ENCODE results near the gene FGF14.

Gene FGF14

DNA sequence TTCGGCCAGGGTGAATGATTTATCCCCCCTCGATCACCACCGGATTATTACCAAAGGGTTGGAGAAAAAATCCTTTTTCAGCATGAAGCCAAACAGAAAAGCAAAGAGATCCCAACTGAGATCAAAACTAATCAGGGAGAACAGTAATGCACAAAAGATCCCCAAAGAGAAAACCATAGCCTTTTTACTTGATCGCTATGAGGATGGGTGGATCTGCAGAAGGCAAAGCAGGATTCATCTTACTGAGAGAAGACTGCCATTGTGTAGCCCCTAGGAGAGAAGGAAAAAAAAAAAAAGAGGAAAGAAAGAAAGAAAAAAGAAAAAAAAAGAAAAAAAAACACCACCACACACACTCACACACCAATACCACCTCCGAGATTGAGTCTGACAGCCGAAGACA lies at the start of gene FGF14:
TSS of gene FGF14 (minus strand) at position 283 of the 400 bp plus-strand sequence.
- no peak for DNase-seq (ENCODE audit: low spot score)

DNA sequence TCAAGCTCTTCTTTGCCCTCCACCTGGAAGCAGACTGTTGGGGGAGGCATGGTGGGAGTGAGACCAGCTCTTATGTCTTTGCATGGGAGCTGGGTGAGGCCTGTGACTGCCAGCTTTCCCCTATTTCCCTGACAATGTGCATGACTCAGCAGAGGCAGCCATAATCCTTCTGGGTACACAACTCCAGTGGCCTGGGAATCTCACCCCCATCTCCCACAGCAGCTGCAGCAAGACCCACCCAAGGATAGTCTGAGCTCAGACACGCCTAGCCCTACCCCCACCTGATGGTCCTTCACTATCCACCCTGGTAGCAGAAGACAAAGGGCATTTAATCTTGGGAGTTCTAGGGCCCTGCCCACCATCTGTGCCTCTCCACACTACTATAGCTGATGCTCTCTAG lies 41.4 kb upstream of the FGF14 start:
- DNase-seq (ENCODE audit: low spot score), result no peak

DNA sequence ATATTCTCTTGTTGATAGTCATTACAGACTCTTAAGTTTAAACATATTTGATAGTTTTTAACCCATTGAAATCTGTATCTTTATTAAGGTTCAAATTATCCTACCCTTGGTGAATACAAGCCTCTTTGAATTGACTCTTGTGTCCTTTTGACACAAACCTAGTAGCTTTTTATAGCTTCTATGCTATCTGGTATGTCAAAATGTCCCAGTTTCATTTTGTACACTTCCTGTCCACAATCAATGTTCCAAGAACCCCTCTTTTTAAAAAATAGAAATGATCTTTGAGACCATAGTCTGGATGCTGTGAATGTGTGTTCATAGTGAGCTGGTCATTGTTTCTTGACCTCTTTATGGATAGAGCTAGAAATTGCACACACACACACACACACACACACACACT lies 39.2 kb upstream of the FGF14 start:
- DNase-seq (ENCODE audit: low spot score), result no peak

DNA sequence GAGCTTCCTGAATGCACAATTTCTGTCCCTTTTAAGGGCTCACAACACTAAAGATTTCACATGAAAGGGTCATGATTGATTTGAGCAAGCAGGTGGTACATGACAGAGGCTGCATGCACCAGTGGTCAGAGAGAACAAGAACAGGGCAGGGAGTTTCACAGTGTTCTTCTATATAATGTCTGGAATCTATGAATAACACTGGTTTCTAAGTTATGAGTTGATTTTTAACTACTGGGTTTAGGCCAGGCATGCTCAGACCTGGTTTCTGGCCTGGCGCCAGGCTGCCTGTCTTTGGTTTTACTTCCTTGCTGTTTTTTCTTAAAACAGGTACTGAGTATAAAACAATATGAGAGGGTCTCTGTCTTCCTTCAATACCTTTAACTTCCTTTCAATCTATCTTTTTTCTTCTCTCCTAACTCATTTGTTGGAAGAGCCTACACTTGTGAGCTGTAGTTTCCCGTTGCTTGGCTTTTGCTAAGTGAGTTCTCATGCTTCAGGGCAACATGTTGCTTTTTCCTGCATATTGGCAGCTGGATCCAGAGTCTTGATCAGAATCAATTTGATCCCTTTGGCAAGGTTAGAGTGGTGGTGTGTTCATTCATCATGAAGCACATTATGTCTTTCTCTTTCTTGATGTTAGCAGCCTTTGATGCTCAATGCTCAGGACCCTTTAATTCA lies 38.5 kb upstream of the FGF14 start:
- DNase-seq (ENCODE audit: low spot score), result no peak

DNA sequence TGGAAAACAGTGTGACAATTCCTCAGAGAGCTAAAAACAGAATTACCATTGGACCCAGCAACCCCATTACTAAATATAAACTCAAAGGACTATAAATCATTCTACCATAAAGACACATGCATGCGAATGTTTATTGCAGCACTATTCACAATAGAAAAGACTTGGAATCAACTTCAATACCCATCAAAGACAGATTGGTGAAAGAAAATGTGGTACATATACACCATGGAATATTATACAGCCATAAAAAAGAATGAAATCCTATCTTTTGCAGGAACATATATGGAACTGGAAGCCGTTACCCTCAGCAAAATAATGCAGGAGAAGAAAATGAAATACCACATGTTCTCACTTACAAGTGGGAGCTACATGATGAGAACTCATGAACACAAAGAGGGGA lies 20.8 kb upstream of the FGF14 start:
- DNase-seq (ENCODE audit: low spot score), result no peak

DNA sequence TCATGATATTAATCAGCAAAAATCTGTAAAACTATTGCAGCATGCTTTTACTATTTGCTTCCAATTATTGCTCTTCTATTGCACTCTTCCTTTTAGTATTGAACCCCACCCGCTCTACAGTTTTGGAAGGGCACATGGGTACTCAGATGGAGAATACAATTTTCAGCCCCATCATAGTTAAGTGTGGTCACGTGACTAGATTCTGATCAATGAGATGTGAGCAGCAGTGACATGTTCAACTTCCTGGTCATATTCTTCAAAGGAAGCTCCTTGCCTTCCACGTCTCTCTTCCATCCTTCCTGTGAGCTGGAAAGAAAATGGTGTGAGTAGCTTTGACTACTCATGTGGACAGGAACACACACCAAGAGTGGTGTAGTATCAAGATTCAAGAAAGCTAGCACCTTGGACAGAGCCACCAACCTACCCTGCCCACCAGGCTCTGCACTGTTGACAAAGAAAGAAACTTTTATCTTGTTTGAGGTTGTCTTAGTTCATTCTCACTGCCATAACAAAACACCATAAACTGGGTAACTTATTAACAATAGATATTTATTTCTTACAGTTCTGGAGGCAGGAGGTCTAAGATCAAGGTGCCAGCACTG lies 3.8 kb upstream of the FGF14 start:
- DNase-seq (ENCODE audit: low spot score), result peak; percentile 41

DNA sequence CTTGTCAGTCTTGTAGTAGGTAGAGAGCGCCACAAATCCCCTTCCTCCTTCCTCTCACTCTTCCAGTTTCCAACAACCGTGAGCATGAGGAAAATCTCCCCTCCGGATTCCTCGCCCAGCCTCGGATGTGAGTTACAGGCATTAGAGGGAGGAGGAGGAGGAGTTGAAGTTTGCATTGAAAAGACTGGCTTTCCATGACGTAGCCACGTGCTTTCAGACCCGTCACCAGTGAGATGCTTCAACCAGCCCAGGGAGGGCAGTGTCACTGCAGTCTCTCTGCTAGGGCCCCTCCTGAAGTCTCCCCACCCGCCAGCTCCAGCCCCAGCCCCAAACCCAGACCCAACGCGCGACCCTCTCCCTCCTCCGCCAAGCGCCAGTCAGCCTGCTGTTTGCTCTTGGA lies 442 bp upstream of the FGF14 start:
- peak; percentile 91 for DNase-seq (ENCODE audit: low spot score)

DNA sequence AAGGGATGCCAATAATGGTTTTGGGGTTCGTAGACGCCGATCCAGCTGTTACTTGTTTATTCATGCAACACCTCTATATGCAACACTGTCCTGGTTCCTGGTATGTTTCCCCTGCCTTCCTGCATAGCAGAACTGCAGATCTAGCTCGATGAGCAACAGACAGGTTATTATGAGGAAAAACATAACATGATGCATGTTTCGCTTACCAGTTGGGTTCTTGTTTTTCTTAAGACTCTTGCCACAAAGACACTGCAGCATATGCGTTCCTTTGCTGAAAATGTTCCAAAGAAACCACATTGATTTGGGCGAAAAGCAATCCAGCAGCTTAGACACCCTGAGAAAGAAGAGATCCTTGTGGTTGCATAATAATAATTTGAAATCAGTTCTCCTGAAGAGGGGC lies 583 bp downstream of the FGF14 start:
- DNase-seq (ENCODE audit: low spot score), result no peak

DNA sequence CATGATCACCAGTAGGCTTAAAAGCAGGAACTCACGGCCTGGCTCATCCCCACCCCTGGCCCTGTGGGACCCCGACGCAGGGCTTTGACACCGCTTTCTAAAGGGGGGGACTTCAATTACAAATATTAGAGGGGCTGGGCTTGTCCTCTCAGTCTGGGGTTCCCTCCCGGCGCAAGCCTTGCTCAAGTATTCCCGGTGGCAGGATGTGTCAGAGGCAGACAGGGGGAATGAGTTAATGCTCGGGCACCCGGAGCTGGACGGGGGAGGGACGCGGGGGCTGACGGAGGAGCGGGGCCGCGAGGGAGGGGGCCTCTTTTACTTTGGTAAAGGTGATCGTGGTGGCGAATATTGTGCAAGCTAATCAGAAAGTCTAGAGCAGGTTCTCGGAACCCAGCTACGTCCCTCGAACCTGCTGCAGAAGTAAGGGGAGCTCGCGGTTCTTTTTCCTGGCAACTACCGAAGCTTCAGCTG lies 1.1 kb downstream of the FGF14 start:
- DNase-seq (ENCODE audit: low spot score), result peak; percentile 32

DNA sequence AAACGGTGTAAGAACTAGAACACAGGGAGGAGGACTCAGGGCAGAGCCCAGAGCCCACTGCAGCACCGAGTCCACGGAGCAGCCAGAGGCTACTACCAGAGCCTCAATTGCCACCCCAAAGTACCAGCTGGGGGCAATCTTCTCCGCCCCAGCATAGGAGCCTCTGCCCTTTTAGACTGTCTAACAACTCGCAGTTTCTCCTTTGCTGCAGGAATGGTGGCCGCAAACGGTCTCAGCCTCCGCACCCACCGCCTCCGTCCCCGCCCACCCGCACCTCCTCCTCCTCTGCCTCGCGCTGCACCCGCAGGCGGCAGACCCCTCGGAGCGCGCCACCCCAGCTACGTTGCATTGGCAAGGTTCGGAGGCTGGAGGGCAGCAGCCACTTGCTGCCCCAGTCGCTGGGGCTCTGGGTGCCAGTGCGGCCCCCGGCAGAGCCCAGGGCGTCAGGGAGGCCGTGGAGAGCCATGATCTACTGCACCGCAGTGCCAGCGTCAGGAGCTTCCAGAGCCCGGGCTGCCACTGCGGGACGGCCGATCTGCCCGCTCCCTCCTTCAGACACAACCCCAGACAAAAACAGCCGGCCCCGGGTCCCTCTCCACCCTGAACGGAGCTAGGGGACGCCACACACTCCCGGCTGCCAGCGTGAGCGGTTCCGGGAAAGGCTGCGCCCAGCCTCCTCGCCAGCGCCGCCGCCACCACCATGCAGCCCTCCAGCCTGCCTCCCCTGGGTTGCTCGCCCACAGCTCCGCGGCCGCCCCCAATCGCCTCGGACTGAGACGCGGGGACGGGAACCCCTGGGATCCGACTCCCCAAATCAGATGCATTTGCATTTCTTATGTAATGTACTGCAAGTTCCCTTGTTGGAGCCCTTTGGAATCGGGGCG lies 1.8 kb downstream of the FGF14 start:
- peak; percentile 37 for DNase-seq (ENCODE audit: low spot score)

DNA sequence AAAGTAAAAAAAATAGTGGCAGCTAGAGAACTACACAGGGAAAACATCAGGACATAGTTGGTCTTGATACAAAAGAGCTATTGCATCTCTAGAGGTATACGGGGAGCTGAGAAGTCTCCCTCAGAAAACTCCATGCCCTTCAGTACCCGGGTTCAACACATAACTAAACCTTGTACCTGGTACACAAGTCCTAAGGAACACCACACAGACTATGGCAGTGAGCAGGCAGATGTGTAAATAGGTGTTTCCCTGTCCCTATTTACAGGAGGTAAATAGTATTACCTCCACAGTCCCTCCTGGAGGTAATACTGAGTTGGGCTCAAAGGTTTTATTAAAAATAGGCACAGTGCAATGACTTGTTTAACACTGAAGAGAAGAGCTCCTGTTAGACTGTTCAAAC lies 5.9 kb downstream of the FGF14 start:
- no peak for DNase-seq (ENCODE audit: low spot score)

DNA sequence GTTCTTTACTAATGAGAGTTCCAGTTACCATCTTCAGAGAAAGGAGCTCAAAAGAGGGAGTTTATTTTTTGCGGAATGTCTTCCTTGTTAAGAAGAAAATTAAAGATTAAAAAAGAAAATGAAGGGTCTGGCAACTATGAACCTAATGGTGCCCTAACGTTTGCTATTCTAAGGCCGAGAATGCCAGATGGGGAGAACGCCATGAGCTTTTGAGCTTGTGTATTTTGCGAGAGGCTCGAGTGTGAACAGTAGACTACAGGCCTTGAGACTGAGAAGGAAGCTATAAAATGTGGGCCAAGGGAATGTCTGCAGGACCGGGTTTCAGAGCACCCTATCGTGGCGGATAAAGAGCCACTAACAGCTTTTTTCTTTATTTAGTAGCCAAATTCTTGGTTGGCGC lies 6.7 kb downstream of the FGF14 start:
- no peak for DNase-seq (ENCODE audit: low spot score)

DNA sequence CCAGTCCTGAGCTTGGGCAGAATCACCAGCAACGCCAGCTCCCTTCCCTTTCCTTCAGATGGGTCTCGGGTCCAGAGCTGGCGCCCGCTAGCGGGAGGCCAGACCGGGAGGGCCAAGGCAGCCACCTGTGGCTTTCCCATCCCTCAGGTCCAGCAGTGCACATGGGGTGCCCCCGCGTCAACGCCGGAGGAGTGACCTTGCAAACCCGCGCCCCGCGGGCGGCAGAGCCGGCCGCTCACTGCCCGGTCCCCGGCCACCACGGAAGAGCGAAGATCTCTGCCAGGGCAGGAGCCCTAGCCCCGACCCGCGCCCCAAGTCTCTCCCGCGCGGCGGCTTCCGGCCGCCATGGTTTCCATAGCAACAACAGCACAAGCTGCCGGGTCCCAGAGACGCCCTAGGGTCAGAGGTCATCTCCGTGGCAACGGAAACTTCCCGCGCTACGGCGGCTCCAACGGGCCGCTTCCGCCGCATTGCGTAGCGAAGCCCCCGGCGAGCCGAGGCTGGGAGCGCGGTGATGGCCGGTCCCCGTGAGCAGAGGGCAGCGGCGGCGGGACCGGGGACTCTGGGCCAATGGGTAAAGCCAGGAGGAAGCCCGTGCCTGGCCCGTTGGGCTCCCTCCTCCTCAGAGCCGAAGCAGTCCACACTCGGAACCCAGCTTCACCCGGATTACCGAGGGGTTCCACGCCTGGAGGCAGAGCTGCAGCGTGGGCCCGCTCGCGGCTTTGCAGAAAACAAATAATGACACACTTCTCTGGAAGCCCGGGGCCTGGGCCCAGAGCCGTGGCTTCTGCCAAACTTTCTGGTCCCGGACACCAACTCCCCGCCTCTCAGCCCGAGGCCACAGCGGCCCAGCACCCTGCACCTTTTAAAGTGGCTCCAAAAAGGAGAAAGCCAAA lies 7.4 kb downstream of the FGF14 start:
- DNase-seq (ENCODE audit: low spot score), result peak; percentile 92

DNA sequence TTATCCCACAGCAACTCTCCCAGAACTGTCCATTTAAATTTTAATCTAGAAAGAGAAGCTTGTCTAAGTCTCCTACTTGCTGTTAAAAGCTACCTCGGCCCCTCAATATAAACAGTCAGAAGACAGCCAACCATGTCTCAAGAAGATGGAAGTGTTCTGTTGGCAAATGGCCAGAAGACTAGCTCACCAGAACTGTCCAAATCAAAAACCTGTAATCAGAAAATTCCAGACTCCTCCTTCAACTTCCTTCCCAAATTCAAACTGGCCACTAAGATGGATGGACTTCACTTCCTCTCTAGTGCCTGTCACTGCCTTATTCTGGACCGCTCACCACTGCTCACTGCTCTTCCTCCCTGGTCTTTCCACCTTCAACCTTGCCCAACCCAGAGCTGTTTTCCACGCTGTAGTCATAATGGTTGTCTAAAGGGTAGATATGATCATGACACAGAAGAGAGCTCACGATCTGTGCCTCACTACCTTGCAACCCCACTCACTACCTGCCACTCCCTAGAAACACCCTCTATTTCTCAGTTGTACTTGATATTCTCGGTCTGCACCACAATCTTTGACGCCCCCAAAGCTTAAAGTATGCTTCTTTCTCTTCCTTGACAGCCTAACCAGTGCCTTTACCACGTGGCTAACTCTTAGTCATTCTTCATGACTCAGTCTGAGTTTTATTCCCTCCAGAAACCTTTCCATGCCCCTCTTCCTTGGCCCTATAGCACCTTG lies 9.2 kb downstream of the FGF14 start:
- DNase-seq (ENCODE audit: low spot score), result no peak

DNA sequence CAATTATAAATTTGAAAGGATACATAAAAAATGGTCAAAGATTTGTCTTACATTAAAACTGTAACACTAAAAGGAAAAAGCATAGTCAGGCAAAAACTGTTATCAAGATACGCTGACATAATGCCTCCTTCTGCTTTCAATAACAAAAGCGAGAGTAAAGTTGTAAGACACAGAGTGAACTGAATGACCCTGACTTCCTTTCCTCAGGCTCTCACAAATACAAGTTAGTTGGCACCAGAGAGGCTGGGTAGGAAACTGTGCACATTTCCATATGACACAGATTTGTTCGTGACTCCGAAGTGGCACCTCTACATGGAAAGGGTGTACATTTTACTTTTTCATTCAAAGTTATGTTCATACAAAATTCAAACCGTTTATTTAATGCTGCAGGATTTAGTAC lies 15.4 kb downstream of the FGF14 start:
- no peak for DNase-seq (ENCODE audit: low spot score)

DNA sequence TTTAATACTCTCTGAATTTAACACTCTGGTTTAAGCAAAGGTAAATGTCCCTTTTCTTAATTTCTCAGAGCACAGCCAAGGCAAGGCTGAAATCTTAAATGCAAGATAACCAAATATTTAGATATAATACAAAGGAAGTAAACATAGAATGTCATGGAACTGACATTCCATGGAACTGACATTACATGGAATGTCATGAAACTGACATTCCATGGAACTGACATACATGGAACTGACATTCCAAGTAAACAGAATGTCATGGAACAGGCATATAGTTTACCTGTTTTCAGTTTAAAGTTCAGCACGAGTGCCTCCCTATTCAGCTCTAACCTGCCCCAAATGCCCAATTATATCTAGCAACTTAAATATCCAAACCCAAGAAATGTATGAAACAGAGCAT lies 21.8 kb downstream of the FGF14 start:
- no peak for DNase-seq (ENCODE audit: low spot score)

DNA sequence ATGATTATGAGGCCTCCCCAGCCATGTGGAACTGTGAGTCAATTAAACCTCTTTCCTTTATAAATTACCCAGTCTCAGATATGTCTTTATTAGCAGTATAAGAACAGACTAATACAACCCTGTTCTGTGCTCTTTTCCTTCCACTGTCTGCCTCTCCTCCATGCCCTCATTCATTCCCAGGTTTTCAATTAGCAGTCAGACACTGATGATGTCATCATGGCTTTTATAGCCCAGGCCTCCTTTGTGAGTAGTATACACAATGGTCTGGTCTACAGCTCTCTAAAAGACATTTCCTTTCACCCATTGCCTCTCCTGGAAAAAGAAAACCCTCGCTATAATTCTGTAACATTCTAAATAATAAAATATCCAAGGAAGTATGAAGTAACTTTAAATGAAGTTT lies 25.5 kb downstream of the FGF14 start:
- DNase-seq (ENCODE audit: low spot score), result no peak

DNA sequence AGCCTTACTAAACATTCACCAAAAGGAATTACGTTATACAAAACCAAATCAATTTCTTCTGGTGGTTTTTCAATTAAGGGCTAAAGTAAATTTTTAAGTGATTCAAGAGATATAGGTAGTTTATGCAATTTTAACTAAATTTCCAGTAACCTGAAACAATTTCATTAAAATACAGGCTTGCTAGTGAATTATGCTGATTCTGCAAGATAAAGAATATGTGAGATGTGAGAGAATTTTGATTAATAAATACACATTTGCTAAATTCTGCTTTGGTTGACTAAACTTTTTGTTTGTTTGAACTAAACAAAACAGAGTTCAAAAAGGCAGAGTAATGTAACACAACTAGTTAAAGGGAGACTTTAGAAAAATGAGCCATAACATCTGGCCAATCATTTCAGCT lies 27.1 kb downstream of the FGF14 start:
- DNase-seq (ENCODE audit: low spot score), result no peak

DNA sequence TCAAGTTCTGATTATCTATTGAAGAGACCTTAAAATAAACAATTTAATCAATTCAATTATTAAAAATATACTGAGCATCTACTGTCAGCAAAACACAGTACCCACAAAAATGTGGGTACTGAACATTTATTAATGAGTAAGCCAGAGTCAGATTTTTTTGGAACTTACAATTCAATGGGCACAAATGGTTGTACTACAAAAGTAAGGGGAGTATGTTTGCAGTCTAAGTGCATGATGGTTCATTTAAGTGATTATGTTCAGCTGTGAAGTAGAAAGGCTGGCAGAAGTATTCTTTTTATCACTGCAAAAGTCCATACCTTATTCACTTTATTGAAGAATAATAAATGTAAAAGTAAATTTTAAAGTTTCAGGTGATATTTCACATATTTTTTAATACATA lies 27.6 kb downstream of the FGF14 start:
- no peak for DNase-seq (ENCODE audit: low spot score)

DNA sequence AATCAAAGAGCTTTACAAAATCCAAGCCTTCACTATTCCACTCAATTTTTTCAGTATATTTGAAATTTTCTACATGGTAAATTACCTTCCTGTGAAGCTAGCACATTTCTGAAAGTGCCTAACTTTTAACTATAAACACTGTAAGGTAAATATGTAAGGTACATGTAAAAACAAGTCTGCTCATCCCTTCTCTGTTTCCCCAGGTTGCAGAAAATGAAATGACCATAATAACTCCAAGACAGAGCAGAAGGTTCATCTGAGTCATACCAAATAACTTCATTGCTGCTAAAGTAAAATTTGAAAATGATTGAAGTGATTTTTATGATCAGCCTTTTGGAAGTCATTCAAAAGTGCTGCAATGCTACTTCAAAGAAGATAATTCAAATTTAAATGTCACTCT lies 28.6 kb downstream of the FGF14 start:
- DNase-seq (ENCODE audit: low spot score), result no peak

DNA sequence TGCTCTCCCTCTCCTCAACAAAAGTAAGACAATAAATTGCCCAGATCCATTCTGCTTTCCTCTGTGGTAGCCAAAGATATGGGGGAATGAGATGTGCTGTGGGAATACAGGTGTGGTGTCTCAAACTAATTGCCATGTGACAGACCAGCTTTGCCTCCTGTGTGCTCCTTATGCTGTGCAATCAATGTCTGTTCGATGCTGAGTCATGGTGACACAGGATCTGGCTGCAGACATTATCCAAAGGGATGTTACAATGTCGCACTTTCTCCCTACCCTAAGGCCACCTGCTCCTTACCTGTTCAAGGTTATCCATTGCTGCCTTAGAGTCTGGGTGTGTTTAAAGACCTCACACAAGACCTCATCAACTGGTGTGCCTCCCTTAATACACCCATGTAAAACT lies 32.5 kb downstream of the FGF14 start:
- no peak for DNase-seq (ENCODE audit: low spot score)
